HEK293 (cell line): ENCODE data around the gene FNIP1.

Experiments used
- PATZ1 ChIP-seq: fragments of 450-650 bp; formaldehyde crosslinking; IDR thresholded peaks from 2 replicates; pipeline ENCODE4 v1.5.1; 2016; ENCODE audit warnings: missing biosample characterization, missing genetic modification characterization
- YY1 ChIP-seq: fragments of 450-650 bp; formaldehyde crosslinking; IDR thresholded peaks from 2 replicates; pipeline ENCODE4 v1.5.1; 2018; ENCODE audit warnings: missing biosample characterization, missing genetic modification characterization
- ZFP69B ChIP-seq: fragments of 450-650 bp; formaldehyde crosslinking; IDR thresholded peaks from 2 replicates; pipeline ENCODE4 v1.5.1; 2016; ENCODE audit warnings: missing biosample characterization, missing genetic modification characterization
- ZNF274 ChIP-seq, 2 experiments: fragments of 200-500 bp in 1 of 2; fragments of 450-650 bp in 1 of 2; sonication (Bioruptor generic) in 1 of 2; formaldehyde crosslinking in 1 of 2; IDR thresholded peaks; 2 replicates each; pipeline versions ENCODE4 v1.5.1 to v1.6.1; 2014 to 2016; ENCODE audit warnings: borderline replicate concordance in 1 of 2, inconsistent platforms in 1 of 2, low read length in 1 of 2, missing biosample characterization in 1 of 2, missing genetic modification characterization in 1 of 2
- ZNF391 ChIP-seq: fragments of 450-650 bp; formaldehyde crosslinking; IDR thresholded peaks from 2 replicates; pipeline ENCODE4 v1.5.1; 2016; ENCODE audit warnings: low read depth, missing biosample characterization, missing genetic modification characterization, borderline replicate concordance
- ZNF426 ChIP-seq: fragments of 450-650 bp; formaldehyde crosslinking; IDR thresholded peaks from 2 replicates; pipeline ENCODE4 v1.5.1; 2017; ENCODE audit warnings: missing biosample characterization, missing genetic modification characterization, mild to moderate bottlenecking, inconsistent platforms, moderate library complexity
- TF ChIP-seq, protein P1 (sequence below): fragments of 450-650 bp; formaldehyde crosslinking; IDR thresholded peaks from 2 replicates; pipeline ENCODE4 v1.5.1; 2016; ENCODE audit warnings: missing biosample characterization, missing genetic modification characterization

- no peak for TF ChIP-seq ZNF274 (IDR thresholded peaks at IDR 0.05; ENCODE audit: low read length)
- no peak for TF ChIP-seq ZNF274 (tag by site-specific recombination; IDR thresholded peaks at IDR 0.05; ENCODE audit: borderline replicate concordance)
- TF ChIP-seq ZFP69B (tag by site-specific recombination): no peak
- no peak for TF ChIP-seq ZNF391 (tag by site-specific recombination)
- no peak for TF ChIP-seq YY1
- TF ChIP-seq, protein P1, sequence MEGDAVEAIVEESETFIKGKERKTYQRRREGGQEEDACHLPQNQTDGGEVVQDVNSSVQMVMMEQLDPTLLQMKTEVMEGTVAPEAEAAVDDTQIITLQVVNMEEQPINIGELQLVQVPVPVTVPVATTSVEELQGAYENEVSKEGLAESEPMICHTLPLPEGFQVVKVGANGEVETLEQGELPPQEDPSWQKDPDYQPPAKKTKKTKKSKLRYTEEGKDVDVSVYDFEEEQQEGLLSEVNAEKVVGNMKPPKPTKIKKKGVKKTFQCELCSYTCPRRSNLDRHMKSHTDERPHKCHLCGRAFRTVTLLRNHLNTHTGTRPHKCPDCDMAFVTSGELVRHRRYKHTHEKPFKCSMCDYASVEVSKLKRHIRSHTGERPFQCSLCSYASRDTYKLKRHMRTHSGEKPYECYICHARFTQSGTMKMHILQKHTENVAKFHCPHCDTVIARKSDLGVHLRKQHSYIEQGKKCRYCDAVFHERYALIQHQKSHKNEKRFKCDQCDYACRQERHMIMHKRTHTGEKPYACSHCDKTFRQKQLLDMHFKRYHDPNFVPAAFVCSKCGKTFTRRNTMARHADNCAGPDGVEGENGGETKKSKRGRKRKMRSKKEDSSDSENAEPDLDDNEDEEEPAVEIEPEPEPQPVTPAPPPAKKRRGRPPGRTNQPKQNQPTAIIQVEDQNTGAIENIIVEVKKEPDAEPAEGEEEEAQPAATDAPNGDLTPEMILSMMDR (tag by site-specific recombination): no peak
- no peak for TF ChIP-seq PATZ1 (tag by site-specific recombination)
- TF ChIP-seq ZNF426 (tag by site-specific recombination): no peak
Observed at GRCh38 chr5:131640043-131640856, 156.6 kb downstream of the FNIP1 start.
